Measurements from ENCODE around the gene OR2A25.

DNA sequence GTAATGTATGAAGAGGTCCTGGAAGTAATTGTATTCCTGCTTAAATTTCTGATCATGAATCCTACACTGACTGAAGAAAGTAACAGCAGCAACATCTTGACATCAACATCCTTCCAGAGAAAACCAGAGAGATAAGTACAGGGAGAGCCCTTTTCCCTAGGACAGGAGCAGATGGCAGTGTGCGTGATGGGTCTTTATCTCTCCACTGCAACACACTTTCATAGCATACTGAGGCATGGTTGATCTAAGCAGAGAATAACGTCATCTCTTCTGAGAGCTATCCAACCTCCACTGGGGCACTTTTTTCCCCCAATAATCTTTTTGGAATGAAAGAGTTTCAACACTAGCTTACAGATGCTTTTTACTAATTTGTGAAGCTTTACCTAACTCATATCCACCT, 342 bp downstream of the OR2A25 start:
- TF ChIP-seq, protein P1, sequence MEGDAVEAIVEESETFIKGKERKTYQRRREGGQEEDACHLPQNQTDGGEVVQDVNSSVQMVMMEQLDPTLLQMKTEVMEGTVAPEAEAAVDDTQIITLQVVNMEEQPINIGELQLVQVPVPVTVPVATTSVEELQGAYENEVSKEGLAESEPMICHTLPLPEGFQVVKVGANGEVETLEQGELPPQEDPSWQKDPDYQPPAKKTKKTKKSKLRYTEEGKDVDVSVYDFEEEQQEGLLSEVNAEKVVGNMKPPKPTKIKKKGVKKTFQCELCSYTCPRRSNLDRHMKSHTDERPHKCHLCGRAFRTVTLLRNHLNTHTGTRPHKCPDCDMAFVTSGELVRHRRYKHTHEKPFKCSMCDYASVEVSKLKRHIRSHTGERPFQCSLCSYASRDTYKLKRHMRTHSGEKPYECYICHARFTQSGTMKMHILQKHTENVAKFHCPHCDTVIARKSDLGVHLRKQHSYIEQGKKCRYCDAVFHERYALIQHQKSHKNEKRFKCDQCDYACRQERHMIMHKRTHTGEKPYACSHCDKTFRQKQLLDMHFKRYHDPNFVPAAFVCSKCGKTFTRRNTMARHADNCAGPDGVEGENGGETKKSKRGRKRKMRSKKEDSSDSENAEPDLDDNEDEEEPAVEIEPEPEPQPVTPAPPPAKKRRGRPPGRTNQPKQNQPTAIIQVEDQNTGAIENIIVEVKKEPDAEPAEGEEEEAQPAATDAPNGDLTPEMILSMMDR (IDR thresholded peaks at IDR 0.05; ENCODE audit: low read depth, low read length, missing input control) = no peak
- TF ChIP-seq, protein P2, sequence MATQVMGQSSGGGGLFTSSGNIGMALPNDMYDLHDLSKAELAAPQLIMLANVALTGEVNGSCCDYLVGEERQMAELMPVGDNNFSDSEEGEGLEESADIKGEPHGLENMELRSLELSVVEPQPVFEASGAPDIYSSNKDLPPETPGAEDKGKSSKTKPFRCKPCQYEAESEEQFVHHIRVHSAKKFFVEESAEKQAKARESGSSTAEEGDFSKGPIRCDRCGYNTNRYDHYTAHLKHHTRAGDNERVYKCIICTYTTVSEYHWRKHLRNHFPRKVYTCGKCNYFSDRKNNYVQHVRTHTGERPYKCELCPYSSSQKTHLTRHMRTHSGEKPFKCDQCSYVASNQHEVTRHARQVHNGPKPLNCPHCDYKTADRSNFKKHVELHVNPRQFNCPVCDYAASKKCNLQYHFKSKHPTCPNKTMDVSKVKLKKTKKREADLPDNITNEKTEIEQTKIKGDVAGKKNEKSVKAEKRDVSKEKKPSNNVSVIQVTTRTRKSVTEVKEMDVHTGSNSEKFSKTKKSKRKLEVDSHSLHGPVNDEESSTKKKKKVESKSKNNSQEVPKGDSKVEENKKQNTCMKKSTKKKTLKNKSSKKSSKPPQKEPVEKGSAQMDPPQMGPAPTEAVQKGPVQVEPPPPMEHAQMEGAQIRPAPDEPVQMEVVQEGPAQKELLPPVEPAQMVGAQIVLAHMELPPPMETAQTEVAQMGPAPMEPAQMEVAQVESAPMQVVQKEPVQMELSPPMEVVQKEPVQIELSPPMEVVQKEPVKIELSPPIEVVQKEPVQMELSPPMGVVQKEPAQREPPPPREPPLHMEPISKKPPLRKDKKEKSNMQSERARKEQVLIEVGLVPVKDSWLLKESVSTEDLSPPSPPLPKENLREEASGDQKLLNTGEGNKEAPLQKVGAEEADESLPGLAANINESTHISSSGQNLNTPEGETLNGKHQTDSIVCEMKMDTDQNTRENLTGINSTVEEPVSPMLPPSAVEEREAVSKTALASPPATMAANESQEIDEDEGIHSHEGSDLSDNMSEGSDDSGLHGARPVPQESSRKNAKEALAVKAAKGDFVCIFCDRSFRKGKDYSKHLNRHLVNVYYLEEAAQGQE (IDR thresholded peaks at IDR 0.05) = no peak
- TF ChIP-seq TAF1 (conservative IDR thresholded peaks at IDR 0.05) (no peak), EGR1 (IDR thresholded peaks at IDR 0.05; ENCODE audit: low read depth in 2 of 2) (no peak), RAD21 (IDR thresholded peaks at IDR 0.05) (no peak), JUND (IDR thresholded peaks at IDR 0.05) (no peak), YY1 (IDR thresholded peaks at IDR 0.05) (no peak)
- TF ChIP-seq, protein P3, sequence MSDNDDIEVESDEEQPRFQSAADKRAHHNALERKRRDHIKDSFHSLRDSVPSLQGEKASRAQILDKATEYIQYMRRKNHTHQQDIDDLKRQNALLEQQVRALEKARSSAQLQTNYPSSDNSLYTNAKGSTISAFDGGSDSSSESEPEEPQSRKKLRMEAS (IDR thresholded peaks at IDR 0.05) = no peak
